ENCODE data around the gene CACNA1H. TPM values are rescaled to one million over a fixed set of nuclear protein-coding genes. Genes with fewer than 3 reads are reported as not detected.

The CACNA1H gene
- total and polyA plus RNA-seq, 12 donors: 1.7 to 8.7 (median 2.5) TPM

DNA sequence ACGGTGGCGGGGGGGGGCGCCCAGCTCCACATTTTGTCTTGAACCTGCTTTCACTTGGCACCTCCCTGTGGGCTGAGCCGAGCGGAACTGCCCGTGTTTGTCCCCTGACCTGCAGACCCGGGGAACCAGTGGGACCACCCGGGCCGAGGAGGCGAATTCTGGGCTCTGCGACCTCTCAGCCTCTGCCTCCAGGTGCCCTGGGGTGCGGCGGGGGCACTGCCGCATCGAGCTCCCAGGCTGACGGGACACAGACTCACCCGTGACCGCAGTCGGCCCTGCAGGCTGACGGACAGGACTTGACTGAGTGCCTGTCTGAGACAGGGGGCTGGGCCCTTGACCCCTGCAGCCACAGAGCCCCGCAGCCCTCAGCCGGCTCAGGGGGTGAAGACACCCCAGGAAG, 45.8 kb upstream of the CACNA1H start:
- no peak overlapping the region for H3K4me3 ChIP-seq
- TF ChIP-seq, protein P1, sequence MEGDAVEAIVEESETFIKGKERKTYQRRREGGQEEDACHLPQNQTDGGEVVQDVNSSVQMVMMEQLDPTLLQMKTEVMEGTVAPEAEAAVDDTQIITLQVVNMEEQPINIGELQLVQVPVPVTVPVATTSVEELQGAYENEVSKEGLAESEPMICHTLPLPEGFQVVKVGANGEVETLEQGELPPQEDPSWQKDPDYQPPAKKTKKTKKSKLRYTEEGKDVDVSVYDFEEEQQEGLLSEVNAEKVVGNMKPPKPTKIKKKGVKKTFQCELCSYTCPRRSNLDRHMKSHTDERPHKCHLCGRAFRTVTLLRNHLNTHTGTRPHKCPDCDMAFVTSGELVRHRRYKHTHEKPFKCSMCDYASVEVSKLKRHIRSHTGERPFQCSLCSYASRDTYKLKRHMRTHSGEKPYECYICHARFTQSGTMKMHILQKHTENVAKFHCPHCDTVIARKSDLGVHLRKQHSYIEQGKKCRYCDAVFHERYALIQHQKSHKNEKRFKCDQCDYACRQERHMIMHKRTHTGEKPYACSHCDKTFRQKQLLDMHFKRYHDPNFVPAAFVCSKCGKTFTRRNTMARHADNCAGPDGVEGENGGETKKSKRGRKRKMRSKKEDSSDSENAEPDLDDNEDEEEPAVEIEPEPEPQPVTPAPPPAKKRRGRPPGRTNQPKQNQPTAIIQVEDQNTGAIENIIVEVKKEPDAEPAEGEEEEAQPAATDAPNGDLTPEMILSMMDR (IDR thresholded peaks at IDR 0.05): no peak
- 66 to 67% methylated on average over 22 of the region's 22 CpGs for WGBS, 2 donors
- intact Hi-C loops (cut with DNase I): loop anchor here in 5 of 10 donors (2.0 kb wide), 1 partner anchor 88 kb away; no protein-coding TSS in a partner anchor
- H3K27ac ChIP-seq: no peak overlapping the region
- no peaks in the 10 kb centered on the region for H3K9me3 ChIP-seq
- peaks cover 0 to 7% (median 5%) of the 10 kb centered on the region in 9 donors for H3K4me1 ChIP-seq
- no peak for DNase-seq
- no peaks in the 10 kb centered on the region for H3K36me3 ChIP-seq
- ATAC-seq: no peak
- peaks cover 21 to 88% (median 64%) of the 10 kb centered on the region in 7 donors for H3K27me3 ChIP-seq

DNA sequence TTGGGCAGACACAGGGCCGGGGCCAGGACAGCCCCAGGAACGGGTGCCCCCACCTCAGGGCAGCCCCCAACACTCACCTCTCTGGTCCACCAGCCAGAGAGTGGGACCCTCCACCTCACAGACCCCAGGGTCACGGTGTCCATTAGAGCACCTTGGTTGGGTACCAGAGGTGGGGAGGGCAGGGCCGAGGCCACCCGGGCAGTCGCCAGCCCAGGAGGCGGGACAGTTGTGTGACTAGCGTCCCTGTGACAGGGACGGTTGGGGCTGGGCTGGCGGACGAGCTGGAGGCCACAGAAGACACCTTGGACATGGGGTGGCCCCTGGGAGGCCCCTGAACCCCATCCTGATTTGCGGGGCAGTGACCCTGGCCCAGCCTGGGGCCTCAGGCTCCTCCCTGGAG, 45.2 kb upstream of the CACNA1H start:
- TF ChIP-seq, protein P1 (IDR thresholded peaks at IDR 0.05): no peak
- 77 to 83% methylated on average over 12 of the region's 12 CpGs for WGBS, 2 donors
- Histone ChIP-seq H3K27ac (no peak overlapping the region), H3K9me3 (no peaks in the 10 kb centered on the region), H3K4me3 (no peak overlapping the region), H3K36me3 (no peaks in the 10 kb centered on the region), H3K4me1 (peaks cover 0 to 7% (median 5%) of the 10 kb centered on the region in 9 donors), H3K27me3 (peaks cover 21 to 90% (median 63%) of the 10 kb centered on the region in 7 donors)
- ATAC-seq: no peak
- DNase-seq: no peak
- intact Hi-C loops (cut with DNase I): loop anchor here in 5 of 10 donors (2.0 kb wide), 1 partner anchor 87 kb away; no protein-coding TSS in a partner anchor

DNA sequence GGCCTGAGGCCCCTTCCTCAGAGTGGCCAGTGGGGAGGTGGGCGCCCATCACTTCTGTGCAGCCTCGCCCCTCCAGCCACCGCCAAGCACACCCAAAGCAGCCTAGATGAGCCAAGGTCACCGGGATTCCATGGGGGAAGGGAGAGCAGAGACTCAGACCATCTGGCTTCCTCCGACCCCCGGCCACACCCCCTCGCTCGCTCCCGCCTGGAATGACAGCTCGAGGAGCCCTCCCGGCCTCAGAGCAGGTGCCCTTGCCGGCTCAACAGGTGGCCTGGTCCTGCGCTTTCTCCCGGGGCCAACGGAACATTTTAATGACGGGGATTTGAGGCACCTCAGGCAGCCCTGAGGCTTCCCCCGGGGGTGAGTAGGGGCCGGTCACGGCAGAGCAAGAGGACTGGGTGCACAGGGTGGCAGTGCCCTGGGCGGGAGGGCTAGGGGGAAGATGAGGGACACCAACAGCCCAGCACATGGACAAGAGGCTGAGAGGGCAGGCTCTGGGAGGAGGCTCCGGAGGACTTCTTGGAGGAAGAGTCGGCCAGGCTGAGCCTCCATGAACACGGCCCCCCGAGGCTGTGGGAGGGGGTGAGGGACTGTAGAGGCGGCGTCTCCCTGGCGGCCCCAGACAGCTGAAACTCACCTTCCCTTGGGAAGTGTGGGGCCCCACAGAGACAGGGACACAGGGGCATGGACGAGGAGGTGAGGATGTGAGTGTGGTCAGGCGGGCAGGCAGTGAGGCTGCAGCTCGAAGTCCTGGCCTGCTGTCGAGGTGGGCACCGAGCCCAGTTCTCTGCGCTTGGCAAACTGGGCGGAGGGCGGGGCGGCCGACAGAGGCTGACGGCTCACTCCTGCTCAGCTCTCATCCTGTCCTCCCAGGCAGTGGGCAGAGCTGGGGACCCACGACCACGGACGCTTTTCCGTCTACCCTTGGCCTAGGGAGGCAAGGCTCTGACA, 44.3 kb upstream of the CACNA1H start:
- TF ChIP-seq, protein P1 (IDR thresholded peaks at IDR 0.05): no peak
- ATAC-seq: peak in 6 of 8 donors; percentile 25 to 55 (median 48)
- H3K4me3 ChIP-seq: no peak overlapping the region
- H3K4me1 ChIP-seq: no peaks in the 10 kb centered on the region
- no peaks in the 10 kb centered on the region for H3K36me3 ChIP-seq
- intact Hi-C loops (cut with DNase I): no loop called here
- no peaks in the 10 kb centered on the region for H3K9me3 ChIP-seq
- DNase-seq: peak in 1 of 2 donors; percentile 67
- peaks cover 13 to 89% (median 56%) of the 10 kb centered on the region in 7 donors for H3K27me3 ChIP-seq
- H3K27ac ChIP-seq: no peak overlapping the region
- WGBS, 2 donors: 42 to 47% methylated on average over 42 of the region's 42 CpGs

DNA sequence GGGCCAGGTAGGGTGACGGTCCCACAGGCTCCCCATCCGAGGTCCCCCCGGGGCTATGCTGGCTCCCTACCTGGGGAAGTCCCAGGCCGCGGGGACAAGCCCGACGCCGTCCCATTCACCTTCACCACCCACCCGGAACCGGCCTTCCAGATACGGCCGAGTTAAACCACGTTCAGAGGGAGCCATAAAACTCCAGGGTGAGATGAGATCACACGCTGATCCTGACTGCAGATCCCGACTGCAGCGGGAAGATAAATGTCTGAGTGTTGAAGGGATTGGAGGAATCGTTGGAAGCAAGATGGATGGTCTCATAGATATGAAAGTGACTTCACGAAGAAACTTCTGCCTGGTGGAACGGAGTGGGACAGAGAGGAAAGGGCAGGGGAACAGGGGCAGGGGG, 43.3 kb upstream of the CACNA1H start:
- H3K4me3 ChIP-seq: no peak overlapping the region
- TF ChIP-seq, protein P1 (IDR thresholded peaks at IDR 0.05): no peak
- 65 to 66% methylated on average over 19 of the region's 19 CpGs for WGBS, 2 donors
- DNase-seq (no peak), ATAC-seq (no peak)
- peaks cover 9 to 85% (median 53%) of the 10 kb centered on the region in 7 donors for H3K27me3 ChIP-seq
- H3K4me1 ChIP-seq: no peaks in the 10 kb centered on the region
- intact Hi-C loops (cut with DNase I): no loop called here
- no peak overlapping the region for H3K27ac ChIP-seq
- no peaks in the 10 kb centered on the region for H3K9me3 ChIP-seq
- H3K36me3 ChIP-seq: no peaks in the 10 kb centered on the region
